T47D (cell line): ENCODE measurements around the gene NUP62.

Source experiments
- DNase-seq, 2 experiments: peaks; one replicate each; pipeline versions ENCODE4 v3.0.0 to v3.0.0-alpha.2; 2011 to 2012; ENCODE audit warnings: low read depth in 1 of 2, low spot score in 1 of 2
- JUND ChIP-seq: IDR thresholded peaks from 2 replicates; pipeline ENCODE4 v1.6.1; 2012; ENCODE audit warnings: low read depth
- in situ Hi-C: cut with HindIII; loops from 2 replicates; pipeline ENCODE4 v1.10.0; 2016; ENCODE audit warnings: low sequenced_read_pairs, low pct_unique_long_range_greater_than_20kb

NUP62 gene

GRCh38 chr19:49912965-49913685 is 16.2 kb downstream of the NUP62 start:
- TF ChIP-seq JUND, result no peak
- DNase-seq, result no peak
- in situ Hi-C loops, result no loop called here

- TF ChIP-seq JUND, result no peak
- no peak for DNase-seq
- in situ Hi-C loops, result no loop called here
Observed at GRCh38 chr19:49911381-49912145, 17.7 kb downstream of the NUP62 start.

GRCh38 chr19:49910179-49910578 is 19.1 kb downstream of the NUP62 start:
- TF ChIP-seq JUND, result no peak
- in situ Hi-C loops, result no loop called here
- DNase-seq, result no peak

- no peak for DNase-seq
- TF ChIP-seq JUND, result no peak
- in situ Hi-C loops, result no loop called here
Observed at GRCh38 chr19:49908480-49909420, 20.6 kb downstream of the NUP62 start.

- TF ChIP-seq JUND, result no peak
- in situ Hi-C loops, result no loop called here
- DNase-seq, result no peak
Observed at GRCh38 chr19:49907745-49908446, 21.4 kb downstream of the NUP62 start.

GRCh38 chr19:49906879-49907564 is 22.3 kb downstream of the NUP62 start:
- no peak for TF ChIP-seq JUND
- in situ Hi-C loops, result no loop called here
- DNase-seq, result no peak

GRCh38 chr19:49904136-49904535 is 25.2 kb downstream of the NUP62 start:
- no peak for DNase-seq
- in situ Hi-C loops, result no loop called here
- no peak for TF ChIP-seq JUND

- TF ChIP-seq JUND, result no peak
- in situ Hi-C loops, result no loop called here
Observed at GRCh38 chr19:49896863-49897621, 32.3 kb downstream of the NUP62 start, which contains the start of gene IL4I1. Gene IL4I1, minus strand, starts transcription at chr19:49896887. Its CDS starts 727 bp downstream, at chr19:49896160.

GRCh38 chr19:49895566-49896297 is 33.6 kb downstream of the NUP62 start:
- in situ Hi-C loops, result no loop called here
- no peak for TF ChIP-seq JUND
- DNase-seq, result no peak

More at GRCh38 chr19:49896863-49897621, 32.3 kb downstream of the NUP62 start, which contains the start of gene IL4I1:
- no peak for DNase-seq

GRCh38 chr19:49894879-49895565 is 34.3 kb downstream of the NUP62 start:
- DNase-seq, result no peak
- TF ChIP-seq JUND, result no peak
- in situ Hi-C loops, result no loop called here
